HL-60/S4 treated with retinoic acid at 250 ng/mL for 4 days and 3 days (cell line): Measurements from ENCODE around the gene GH1.

Experiments
- in situ Hi-C: fragments of 300-500 bp; cut with MboI; formaldehyde crosslinking; loops from 2 replicates; pipeline ENCODE4 v1.7.0; 2022; ENCODE audit warnings: low sequenced_read_pairs

The GH1 gene

DNA sequence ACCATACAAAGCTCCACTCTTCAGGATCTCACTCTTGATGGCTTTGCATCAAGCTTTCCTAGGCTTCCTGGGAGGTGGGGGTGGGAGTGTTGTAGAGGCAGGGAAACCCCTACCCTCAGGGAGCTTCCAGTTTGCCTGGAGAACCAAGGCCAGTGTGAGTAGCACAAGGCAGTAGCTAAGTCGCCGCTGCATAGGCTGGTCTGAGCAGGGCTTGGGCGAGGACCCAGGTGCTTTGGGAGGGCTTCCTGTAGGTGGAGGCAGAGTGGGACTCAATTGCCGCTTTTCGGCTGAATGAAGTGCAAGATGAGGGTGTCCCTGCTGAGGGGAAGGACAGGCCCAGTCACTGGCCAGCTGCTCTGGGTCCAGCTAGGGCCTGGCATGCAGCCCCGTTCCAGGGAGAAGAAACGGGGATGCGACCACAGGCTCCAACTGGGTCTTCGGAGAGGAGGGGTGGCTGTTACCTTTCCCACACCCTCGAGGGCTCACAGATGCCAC is 9.6 kb upstream of the GH1 start:
- in situ Hi-C loops: loop anchor here (10.0 kb wide), 1 partner anchor 207 kb away; the partner anchor contains the start of gene ERN1

DNA sequence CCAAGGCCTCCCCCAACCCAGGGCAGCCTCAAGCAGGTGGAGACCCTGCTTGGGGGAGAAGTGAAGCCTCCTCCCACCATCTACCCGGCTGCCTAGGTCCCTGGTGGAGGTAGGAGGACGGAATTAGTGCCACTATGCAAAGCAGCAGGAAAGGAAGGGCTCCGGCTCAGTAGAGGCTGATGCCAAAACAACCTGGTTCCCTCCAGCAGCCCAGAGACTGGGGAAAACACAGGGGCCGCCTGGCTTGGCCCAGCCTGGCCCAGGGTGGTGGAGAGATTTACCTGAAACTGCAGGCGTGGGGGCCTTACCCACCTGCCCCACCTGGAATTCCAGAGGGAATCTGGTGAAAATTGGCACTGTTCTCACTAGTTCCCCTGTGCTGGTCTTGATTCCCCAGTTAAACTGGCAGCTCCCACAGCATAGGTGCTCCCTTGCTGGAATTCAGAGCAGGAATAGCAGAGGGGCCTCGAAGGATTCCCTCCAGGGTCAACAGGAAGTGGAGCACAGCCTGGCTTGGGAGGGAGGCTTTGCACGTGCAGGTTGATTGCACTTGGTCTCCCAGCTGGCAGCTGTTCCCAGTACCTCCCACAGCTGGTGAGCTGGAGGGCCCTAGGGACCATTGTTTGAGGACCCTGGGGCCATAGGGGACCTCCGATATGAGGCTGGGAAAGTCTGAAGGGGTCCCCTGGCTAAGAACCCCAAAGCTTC is 9.0 kb upstream of the GH1 start:
- in situ Hi-C loops: loop anchor here (10.0 kb wide), 1 partner anchor 207 kb away; the partner anchor contains the start of gene ERN1

DNA sequence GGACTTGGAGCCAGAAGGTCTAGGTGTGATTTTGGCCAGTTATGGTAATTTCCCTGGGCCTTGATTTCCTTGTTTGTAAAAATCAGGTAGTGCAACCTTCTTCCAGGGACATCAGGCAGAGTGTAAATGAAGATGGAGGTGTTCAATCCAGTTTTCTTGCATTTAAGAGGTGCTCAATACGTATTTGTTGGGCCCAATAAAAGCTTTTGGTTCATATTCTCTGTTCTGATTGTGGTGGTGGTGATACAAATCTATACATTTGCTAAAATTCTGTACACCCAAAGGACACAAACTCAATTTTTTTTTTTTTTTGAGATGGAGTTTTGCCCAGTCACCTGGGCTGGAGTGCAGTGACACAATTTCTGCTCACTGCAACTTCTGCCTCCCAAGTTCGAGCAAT is 7.5 kb upstream of the GH1 start:
- in situ Hi-C loops: loop anchor here (10.0 kb wide), 1 partner anchor 209 kb away; the partner anchor contains the start of gene ERN1

DNA sequence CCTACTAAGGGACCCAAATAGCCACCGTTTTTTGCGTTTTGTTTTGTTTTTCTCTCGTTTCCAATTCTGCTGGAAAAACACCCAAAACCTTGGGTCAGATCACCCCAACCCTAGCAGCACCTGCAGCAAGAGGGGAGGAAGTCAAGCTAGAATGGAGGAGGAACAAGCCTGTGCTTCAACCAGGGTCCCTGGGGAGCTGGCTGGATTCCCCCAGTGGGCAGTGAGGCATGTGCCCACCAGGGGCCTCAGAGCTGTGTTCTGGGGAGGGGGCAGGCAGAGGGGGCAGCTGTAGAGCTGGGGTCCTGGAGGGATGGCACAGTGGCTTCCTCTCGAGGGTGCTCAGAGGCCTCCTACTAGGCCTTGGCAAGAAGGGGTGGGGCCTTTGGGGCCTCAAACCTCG is 7.0 kb upstream of the GH1 start:
- in situ Hi-C loops: loop anchor here (10.0 kb wide), 1 partner anchor 209 kb away; the partner anchor contains the start of gene ERN1

DNA sequence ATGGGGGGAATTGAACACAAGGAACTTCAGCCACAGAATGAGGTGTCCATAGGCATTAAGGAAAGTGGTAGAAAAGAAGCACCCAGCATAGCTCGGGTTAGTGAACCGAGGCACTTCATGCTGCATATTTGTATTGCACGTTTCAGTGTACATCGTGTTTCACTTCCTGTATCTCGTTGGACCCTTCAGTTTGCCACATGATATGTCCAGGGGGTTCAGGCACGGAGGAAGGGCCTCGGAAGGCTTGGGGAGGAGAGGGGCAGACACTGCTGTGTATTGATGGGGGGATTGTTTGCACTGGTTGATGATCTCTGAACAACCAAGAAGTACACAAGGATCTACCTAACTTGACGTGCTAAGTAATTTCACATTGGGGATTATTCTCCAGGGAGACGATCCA is 3.8 kb upstream of the GH1 start:
- in situ Hi-C loops: loop anchor here (10.0 to 25.0 kb wide), 2 partner anchors 212 to 365 kb away; partner anchors contain the start of gene ERN1

DNA sequence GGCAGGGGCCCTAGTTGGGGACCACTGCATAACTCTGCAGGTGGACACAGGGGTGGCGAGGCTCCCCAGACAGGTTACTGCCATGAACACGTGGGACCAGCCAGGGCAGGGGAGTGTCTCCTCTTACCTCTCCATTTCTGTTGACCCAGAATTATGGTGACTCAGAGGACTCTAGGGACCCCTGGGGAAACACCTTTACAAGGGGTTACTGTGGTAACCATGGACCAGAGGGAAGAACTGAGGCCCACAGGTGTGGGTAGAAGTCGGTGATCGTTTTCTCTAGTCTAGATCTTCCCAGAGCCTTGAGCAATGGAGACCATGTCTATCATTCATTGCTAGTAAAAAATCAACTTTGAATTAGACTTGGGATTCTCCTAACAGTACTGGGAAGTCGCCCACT is 2.1 kb upstream of the GH1 start:
- in situ Hi-C loops: loop anchor here (10.0 to 25.0 kb wide), 2 partner anchors 214 to 367 kb away; partner anchors contain the start of gene ERN1

DNA sequence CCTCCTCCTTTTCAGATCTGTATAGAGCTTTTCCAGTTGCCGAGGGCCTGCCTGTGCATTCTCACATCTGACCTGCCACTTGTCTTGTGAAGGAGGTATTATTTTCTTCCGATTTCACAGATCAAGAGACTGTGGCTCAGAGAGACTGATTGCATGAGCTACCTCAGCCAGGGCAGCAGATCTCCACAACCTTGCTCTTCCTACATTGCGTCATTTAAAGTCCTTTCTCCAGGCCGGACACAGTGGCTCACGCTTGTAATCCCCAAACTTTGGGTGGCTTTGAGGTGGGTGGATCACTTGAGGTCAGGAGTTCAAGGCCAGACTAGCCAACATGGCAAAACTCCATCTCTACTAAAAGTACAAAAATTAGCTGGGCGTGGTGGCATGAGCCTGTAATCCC is 1.4 kb upstream of the GH1 start:
- in situ Hi-C loops: loop anchor here (10.0 to 25.0 kb wide), 2 partner anchors 215 to 367 kb away; partner anchors contain the start of gene ERN1

DNA sequence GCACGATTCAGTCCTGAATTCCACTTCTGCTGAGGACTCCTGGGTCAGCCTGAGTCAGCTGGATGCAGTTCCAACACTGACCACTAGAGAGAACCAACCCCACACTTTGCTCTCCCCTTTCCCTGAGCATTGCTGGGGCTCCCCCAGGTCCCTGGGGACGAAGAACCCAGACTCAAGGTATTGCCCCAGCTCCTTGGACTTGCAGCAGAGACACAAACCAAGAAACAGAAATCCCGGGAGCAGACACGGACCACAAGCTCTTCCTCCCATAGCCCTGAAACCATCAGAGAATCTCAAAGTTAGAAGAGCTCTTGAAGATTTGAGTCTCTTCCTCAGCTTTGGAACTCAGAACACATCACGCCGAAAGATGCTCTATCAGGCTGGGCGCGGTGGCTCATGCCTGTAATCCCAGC is 678 bp upstream of the GH1 start:
- in situ Hi-C loops: loop anchor here (25.0 kb wide), 1 partner anchor 368 kb away; no protein-coding TSS in a partner anchor

DNA sequence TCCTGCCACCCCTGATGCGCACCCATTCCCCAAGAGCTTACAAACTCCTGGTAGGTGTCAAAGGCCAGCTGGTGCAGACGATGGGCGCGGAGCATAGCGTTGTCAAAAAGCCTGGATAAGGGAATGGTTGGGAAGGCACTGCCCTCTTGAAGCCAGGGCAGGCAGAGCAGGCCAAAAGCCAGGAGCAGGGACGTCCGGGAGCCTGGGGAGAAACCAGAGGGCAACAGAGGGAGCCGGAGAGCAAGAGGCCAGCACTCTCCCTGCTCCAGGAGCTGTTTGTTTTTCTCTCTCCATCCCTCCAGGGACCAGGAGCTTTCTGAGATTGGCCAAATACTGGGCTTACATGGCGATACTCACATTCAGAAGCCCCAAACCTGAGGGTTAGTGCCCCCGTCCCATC is 334 bp downstream of the GH1 start:
- in situ Hi-C loops: loop anchor here (25.0 kb wide), 1 partner anchor 369 kb away; no protein-coding TSS in a partner anchor

DNA sequence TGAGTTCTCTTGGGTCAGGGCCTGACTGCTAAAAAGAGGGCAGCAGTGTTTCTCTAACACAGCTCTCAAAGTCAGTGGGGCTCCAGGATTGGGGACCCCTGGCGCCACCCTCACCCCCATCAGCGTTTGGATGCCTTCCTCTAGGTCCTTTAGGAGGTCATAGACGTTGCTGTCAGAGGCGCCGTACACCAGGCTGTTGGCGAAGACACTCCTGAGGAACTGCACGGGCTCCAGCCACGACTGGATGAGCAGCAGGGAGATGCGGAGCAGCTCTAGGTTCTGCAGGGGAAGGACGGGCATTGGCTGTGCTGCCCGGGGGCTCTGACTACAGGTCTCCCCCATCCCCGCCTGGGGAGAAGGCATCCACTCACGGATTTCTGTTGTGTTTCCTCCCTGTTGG is 993 bp downstream of the GH1 start:
- in situ Hi-C loops: loop anchor here (25.0 kb wide), 1 partner anchor 370 kb away; no protein-coding TSS in a partner anchor

DNA sequence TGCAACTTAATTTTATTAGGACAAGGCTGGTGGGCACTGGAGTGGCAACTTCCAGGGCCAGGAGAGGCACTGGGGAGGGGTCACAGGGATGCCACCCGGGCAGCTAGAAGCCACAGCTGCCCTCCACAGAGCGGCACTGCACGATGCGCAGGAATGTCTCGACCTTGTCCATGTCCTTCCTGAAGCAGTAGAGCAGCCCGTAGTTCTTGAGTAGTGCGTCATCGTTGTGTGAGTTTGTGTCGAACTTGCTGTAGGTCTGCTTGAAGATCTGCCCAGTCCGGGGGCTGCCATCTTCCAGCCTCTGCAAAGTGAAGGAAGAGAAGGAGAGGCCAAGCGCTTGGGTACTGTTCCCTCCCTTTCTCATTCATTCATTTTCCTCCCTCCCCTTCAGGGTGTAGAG is 1.4 kb downstream of the GH1 start:
- in situ Hi-C loops: loop anchor here (25.0 kb wide), 1 partner anchor 370 kb away; no protein-coding TSS in a partner anchor

DNA sequence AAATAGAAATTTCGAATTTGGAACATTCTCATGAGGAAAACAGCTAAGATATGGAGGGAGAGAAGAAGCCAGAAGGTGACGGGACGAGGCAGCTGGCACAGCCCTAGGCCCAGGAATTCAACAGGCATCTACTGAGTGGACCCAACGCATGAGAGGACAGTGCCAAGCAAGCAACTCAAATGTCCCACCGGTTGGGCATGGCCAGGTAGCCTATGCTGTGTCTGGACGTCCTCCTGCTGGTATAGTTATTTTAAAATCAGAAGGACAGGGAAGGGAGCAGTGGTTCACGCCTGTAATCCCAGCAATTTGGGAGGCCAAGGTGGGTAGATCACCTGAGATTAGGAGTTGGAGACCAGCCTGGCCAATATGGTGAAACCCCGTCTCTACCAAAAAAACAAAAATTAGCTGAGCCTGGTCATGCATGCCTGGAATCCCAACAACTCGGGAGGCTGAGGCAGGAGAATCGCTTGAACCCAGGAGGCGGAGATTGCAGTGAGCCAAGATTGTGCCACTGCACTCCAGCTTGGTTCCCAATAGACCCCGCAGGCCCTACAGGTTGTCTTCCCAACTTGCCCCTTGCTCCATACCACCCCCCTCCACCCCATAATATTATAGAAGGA is 2.0 kb downstream of the GH1 start:
- in situ Hi-C loops: loop anchor here (25.0 kb wide), 1 partner anchor 371 kb away; no protein-coding TSS in a partner anchor

DNA sequence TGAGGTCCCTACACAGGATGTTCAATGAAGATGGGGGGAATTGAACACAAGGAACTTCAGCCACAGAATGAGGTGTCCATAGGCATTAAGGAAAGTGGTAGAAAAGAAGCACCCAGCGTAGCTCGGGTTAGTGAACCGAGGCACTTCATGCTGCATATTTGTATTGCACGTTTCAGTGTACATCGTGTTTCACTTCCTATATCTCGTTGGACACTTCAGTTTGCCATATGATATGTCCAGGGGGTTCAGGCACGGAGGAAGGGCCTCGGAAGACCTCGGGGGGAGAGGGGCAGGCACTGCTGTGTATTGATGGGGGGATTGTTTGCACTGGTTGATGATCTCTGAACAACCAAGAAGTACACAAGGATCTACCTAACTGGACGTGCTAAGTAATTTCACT is 2.9 kb downstream of the GH1 start:
- in situ Hi-C loops: loop anchor here (25.0 kb wide), 1 partner anchor 372 kb away; no protein-coding TSS in a partner anchor

DNA sequence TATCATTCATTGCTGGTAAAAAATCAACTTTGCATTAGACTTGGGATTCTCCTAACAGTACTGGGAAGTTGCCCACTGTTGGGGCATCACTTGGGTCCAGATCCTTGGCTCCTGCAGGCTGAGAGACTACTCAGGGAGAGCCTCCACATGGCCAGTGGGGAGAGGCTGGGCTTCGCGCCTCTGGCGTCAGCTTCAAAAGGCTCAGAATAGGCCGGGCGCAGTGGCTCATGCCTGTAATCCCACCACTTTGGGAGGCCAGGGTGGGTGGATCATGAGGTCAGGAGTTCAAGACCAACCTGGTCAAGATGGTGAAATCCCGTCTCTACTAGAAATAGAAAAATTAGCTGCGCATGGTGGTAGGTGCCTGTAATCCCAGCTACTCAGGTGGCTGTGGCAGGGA is 4.2 kb downstream of the GH1 start:
- in situ Hi-C loops: loop anchor here (25.0 kb wide), 1 partner anchor 373 kb away; no protein-coding TSS in a partner anchor

DNA sequence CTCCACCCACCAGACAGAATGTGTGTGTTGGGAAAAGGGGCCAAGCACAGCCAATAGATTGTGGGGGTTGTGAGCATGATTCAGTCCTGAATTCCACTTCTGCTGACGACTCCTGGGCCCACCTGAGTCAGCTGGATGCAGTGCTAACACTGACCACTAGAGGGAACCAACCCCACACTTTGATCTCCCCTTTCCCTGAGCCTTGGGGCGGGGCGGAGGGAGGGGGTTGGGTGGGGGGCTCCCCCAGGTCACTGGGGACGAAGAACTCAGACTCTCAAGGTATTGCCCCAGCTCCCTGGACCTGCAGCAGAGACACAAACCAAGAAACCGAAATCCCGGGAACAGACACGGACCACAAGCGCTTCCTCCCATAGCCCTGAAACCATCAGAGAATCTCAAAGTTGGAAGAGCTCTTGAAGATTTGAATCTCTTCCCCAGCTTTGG is 7.0 kb downstream of the GH1 start:
- in situ Hi-C loops: loop anchor here (25.0 kb wide), 1 partner anchor 376 kb away; no protein-coding TSS in a partner anchor

DNA sequence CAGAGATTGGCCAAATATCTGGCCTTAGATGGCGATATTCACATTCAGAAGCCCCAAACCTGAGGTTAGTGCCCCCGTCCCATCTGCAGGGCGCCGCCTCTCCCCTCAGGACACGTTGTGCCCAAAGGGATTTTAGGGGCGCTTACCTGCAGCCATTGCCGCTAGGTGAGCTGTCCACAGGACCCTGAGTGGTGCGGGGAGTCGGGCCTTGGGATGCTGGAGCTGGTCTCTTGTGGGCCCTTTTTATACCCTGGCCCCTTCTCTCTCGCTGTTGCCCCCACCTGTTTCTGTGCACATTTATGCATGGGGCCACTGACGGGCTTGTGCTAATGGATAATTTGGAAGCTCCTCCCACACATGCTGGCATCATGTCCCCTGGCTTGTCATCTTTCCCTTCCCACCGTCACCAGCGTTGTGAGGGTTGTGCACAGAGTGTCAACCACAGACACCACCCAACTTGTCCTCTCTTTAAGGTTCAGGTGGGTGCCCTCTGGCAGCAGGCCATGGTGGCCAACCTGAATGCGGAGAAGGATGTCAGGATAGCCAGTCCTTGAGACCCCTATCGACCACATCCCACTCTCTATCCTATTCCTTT is 7.5 kb downstream of the GH1 start, which contains the start of gene CSHL1:
Gene CSHL1 (minus strand): TSS at position 218 of the 595 bp plus-strand sequence. CDS start 62 bp downstream, at position 156.
- in situ Hi-C loops: loop anchor here (25.0 kb wide), 1 partner anchor 376 kb away; no protein-coding TSS in a partner anchor

DNA sequence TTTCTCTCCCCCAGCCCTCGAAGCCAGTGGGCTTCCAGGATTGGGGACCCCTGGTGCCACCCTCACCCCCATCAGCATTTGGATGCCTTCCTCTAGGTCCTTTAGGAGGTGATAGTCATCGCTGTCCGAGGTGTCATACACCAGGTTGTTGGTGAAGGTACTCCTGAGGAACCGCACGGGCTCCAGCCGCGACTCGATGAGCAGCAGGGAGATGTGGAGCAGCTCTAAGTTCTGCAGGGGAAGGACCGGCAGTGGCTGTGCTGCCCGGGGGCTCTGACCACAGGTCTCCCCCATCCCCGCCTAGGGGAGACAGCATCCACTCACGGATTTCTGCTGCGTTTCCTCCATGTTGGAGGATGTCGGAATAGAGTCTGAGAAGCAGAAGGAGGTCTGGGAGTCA is 8.5 kb downstream of the GH1 start:
- in situ Hi-C loops: loop anchor here (25.0 kb wide), 1 partner anchor 377 kb away; no protein-coding TSS in a partner anchor

DNA sequence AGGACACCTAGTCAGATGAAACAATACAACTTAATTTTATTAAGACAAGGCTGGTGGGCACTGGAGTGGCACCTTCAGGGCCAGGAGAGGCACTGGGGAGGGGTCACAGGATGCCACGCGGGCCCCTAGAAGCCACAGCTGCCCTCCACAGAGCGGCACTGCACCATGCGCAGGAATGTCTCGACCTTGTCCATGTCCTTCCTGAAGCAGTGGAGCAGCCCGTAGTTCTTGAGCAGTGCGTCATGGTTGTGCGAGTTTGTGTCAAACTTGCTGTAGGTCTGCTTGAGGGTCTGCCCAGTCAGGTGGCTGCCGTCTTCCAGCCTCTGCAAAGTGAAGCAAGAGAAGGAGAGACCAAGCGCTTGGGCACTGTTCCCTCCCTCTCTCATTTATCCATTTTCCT is 9.1 kb downstream of the GH1 start:
- in situ Hi-C loops: loop anchor here (25.0 kb wide), 1 partner anchor 378 kb away; no protein-coding TSS in a partner anchor

DNA sequence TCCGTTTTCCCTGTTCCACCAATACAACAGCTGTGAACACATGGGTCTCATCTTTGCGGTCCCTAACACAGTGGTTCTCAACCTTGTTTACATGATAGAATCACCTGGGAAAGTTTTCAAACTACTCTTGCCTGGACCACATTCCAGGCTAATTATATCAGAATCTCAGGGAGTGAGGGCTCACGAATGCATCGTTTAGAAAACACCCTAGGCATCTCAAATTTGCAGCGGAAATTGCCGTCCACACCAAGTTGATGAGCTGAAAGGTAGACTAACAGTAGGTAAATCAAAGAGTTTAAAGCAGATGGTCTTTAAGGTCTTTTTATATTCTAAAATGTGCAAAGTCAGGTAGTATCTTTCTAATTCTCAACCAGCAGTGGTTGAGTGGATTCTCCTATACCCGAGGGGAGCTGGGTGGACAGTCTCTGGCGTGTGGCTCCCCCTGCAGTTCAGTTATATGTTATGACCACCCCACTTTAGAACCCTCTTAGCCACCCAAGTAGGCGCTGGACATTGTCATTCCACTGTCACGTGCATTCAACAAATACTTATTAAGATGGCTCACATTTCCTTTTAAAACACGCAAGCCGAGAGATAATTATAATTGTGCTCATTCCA is 11.4 kb downstream of the GH1 start:
- in situ Hi-C loops: loop anchor here (25.0 kb wide), 1 partner anchor 380 kb away; no protein-coding TSS in a partner anchor

DNA sequence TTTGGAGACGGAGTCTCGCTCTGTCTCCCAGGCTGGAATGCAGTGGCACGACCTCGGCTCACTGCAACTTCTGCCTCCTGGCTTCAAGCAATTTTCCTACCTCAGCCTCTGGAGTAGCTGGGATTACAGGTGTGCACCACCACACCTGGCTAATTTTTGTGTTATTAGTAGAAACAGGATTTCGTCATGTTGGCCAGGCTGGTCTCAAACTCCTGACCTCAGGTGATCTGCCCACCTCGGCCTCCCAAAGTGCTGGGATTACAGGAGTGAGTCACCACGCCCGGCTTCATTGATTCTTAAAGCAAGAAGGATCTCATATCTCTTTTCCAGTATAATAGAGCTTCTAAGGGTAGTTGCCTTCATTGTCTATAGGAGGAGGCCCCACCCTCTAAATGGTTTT is 13.8 kb downstream of the GH1 start:
- in situ Hi-C loops: loop anchor here (25.0 kb wide), 1 partner anchor 383 kb away; no protein-coding TSS in a partner anchor
